ENCODE data around the gene TSPAN9.

Gene TSPAN9

GRCh38 chr12:3141339-3142321 lies 64.5 kb downstream of the TSPAN9 start:
- DNase-seq (ENCODE audit: low read depth in 2 of 2), result no peak

GRCh38 chr12:3142386-3142785 lies 65.2 kb downstream of the TSPAN9 start:
- no peak for DNase-seq (ENCODE audit: low read depth in 2 of 2)

- no peak for DNase-seq (ENCODE audit: low read depth in 2 of 2)
Measured at GRCh38 chr12:3144495-3144894, 67.3 kb downstream of the TSPAN9 start.

- no peak for DNase-seq (ENCODE audit: low read depth in 2 of 2)
Measured at GRCh38 chr12:3145033-3145432, 67.9 kb downstream of the TSPAN9 start.

GRCh38 chr12:3145546-3146310 lies 68.5 kb downstream of the TSPAN9 start:
- DNase-seq (ENCODE audit: low read depth in 2 of 2), result no peak

- no peak for DNase-seq (ENCODE audit: low read depth in 2 of 2)
Measured at GRCh38 chr12:3147260-3147659, 70.1 kb downstream of the TSPAN9 start.

- DNase-seq (ENCODE audit: low read depth in 2 of 2), result no peak
Measured at GRCh38 chr12:3148366-3149000, 71.3 kb downstream of the TSPAN9 start.

GRCh38 chr12:3149515-3150307 lies 72.5 kb downstream of the TSPAN9 start:
- no peak for DNase-seq (ENCODE audit: low read depth in 2 of 2)

- no peak for DNase-seq (ENCODE audit: low read depth in 2 of 2)
Measured at GRCh38 chr12:3150308-3150670, 73.1 kb downstream of the TSPAN9 start.

- no peak for DNase-seq (ENCODE audit: low read depth in 2 of 2)
Measured at GRCh38 chr12:3150931-3151835, 74.0 kb downstream of the TSPAN9 start.

GRCh38 chr12:3152011-3152511 lies 74.9 kb downstream of the TSPAN9 start:
- DNase-seq (ENCODE audit: low read depth in 2 of 2), result no peak

- DNase-seq (ENCODE audit: low read depth in 2 of 2), result no peak
Measured at GRCh38 chr12:3152892-3153291, 75.7 kb downstream of the TSPAN9 start.

- DNase-seq (ENCODE audit: low read depth in 2 of 2), result no peak
Measured at GRCh38 chr12:3154006-3154405, 76.8 kb downstream of the TSPAN9 start.

- DNase-seq (ENCODE audit: low read depth in 2 of 2), result no peak
Measured at GRCh38 chr12:3155702-3156370, 78.7 kb downstream of the TSPAN9 start.

GRCh38 chr12:3157581-3158323 lies 80.6 kb downstream of the TSPAN9 start:
- no peak for DNase-seq (ENCODE audit: low read depth in 2 of 2)

GRCh38 chr12:3158851-3159465 lies 81.8 kb downstream of the TSPAN9 start:
- DNase-seq (ENCODE audit: low read depth in 2 of 2), result no peak

- DNase-seq (ENCODE audit: low read depth in 2 of 2), result no peak
Measured at GRCh38 chr12:3160081-3160480, 82.9 kb downstream of the TSPAN9 start.

GRCh38 chr12:3161861-3162260 lies 84.7 kb downstream of the TSPAN9 start:
- DNase-seq (ENCODE audit: low read depth in 2 of 2), result no peak

Data from stimulated activated CD8-positive, alpha-beta memory T cell treated with anti-CD3 and anti-CD28 coated beads, Interleukin-2, amount 100 ng/mL, for 48 hours (primary cell).